NCI-H2227 (cell line): ENCODE results near the gene PAF1.
"Not testable (repeated sequence)": the region's sequence is repeated elsewhere in the genome, so short reads cannot be mapped to it uniquely, and the experiment has no call there.

ENCODE experiments used
- DNase-seq: peaks from one replicate; lab custom pipeline; 2025; ENCODE audit not compliant: unreplicated experiment; lab: John Stamatoyannopoulos, UW

PAF1 gene

DNA sequence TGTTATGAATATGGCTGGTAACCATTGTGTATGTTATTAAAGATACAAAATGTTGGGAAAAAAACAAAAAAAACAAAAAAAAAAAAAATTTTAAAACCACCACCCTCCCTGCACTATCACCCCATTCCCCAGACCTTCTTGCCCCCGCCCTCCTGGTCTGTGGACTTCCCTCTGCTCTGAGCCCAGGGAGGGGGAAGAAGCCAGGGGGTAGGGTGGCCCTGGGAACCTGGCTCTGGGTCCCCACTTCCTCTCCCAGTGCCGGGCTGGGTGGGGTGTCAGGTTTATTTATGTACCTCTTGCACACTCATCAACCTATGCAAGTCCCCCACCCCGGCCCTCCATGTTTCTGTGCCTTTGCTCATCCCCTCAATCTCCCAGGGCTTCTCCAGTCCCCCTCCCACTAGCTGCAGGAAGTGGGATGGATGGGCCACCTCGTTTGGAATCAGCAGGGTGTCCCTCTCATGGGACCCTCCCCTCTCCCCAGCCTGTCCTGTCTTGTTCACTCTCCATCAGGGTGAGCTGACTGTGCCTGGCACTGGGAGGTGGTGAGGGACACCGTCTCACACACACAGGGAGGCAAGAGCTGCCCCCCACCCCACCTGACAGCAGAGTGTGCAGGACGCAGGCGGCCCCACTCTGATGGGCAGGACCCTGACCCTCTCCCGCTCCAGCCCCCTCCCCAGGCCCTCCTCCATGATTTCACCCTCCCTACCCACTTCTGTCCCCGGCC lies 5.9 kb downstream of the PAF1 start:
- no peak for DNase-seq

- DNase-seq: no peak
Observed at GRCh38 chr19:39382991-39383828, 7.7 kb downstream of the PAF1 start.

GRCh38 chr19:39381910-39382611 lies 8.8 kb downstream of the PAF1 start:
- no peak for DNase-seq

GRCh38 chr19:39380521-39381502 lies 10.1 kb downstream of the PAF1 start:
- DNase-seq: no peak

- DNase-seq: no peak
Observed at GRCh38 chr19:39379865-39380396, 11.0 kb downstream of the PAF1 start.

DNA sequence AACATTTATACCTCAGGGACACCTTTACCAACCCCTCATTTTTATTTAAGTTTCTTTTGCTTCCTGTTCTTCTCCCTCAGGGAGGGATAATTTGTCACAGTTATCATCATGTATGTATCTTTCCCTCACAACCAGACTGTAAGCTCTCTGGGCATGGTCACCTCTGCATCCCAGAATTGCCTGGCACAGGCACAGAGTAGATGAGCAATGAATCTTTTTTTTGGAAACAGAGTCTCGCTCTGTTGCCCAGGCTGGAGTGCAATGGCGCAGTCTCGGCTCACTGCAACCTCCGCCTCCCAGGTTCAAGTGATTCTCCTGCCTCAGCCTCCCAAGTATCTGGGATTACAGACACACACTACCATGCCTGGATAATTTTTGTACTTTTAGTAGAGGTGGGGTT lies 11.5 kb downstream of the PAF1 start:
- DNase-seq: not testable (repeated sequence)

GRCh38 chr19:39377373-39378362 lies 13.2 kb downstream of the PAF1 start:
- DNase-seq: no peak

DNA sequence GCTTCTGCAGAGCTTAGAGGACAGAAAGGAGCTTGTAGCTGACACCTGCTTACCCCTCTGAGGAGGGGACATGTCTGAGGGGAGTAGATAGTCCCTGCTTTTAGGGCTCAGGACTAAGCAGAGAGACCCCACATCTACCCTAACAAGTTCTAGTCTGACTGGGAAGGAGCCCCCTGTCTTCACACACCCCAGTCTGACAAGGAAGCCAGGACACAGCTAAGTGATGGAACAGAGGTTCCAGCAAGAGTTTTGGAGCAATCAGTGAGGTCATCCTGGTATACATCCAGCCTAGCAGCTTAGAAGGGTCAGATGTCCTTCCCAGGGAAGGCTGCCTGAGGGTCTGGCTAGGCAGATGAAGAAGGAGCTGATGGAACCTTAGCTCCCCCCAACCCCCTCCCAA lies 15.0 kb downstream of the PAF1 start:
- DNase-seq: no peak

GRCh38 chr19:39372941-39373340 lies 18.0 kb downstream of the PAF1 start:
- no peak for DNase-seq

- no peak for DNase-seq
Observed at GRCh38 chr19:39372047-39372802, 18.7 kb downstream of the PAF1 start.

DNA sequence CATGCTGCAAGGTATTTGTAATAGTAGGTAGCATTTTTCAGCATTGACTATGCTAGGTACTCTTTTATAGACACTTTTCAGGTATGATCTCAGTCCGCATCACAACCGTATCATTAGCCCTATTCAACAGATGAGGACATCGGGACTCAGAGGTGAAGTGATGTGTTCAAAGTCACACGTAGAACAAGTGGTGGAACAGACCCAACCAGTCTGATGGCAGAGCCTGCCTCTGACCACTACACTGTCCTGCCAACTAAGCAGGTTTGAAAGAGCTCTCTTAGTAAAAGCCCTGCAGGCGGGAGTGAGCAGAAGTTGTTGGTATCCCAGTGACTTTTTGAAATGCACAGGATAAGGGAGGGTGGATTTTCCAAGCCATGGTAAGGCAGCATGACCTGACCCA lies 20.2 kb downstream of the PAF1 start:
- DNase-seq: no peak

DNA sequence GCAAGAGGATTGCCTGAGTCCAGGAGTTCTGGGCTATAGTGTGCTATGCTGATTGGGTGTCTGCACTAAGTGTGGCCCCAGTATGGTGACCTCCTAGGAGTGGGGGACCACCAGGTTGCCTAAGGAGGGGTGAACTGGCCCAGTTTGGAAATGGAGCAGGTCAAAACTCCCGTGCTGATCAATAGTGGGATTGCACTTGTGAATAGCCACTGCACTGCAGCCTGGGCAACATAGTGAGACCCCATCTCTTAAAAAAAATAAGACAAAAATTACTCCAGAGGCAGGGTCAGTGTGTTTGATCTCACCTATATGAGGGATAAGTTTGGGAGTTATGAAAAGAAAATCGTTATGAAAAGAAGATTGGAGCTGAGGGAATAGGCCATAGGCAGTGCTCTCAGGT lies 21.7 kb downstream of the PAF1 start:
- DNase-seq: no peak

GRCh38 chr19:39365531-39365930 lies 25.4 kb downstream of the PAF1 start:
- no peak for DNase-seq

DNA sequence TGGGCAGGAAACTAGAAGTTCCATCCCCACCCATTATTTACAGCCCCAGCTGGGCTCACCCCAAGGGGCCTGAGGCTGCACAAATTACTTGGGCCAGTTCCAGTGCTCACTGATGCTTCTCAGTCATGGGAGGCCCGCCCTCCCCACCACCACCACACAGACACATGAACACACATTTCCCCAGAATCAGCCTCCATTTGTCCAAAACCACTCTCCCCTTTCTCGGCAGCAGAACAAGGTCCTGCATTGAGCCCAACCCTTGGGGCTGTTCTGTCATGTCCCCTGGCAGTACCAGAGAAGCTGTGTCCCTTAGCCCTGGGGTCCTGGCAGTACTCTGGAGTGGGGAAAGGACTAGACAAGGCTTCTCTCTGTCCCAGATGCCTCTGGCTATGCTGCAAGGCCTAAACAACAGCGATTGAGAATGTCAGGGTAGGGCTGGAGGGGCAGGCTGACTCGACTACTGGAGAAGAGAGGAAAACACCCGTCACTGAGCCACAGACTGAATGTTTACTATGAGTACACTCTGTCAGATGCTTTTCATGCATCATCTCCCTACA lies 26.9 kb downstream of the PAF1 start:
- DNase-seq: no peak

DNA sequence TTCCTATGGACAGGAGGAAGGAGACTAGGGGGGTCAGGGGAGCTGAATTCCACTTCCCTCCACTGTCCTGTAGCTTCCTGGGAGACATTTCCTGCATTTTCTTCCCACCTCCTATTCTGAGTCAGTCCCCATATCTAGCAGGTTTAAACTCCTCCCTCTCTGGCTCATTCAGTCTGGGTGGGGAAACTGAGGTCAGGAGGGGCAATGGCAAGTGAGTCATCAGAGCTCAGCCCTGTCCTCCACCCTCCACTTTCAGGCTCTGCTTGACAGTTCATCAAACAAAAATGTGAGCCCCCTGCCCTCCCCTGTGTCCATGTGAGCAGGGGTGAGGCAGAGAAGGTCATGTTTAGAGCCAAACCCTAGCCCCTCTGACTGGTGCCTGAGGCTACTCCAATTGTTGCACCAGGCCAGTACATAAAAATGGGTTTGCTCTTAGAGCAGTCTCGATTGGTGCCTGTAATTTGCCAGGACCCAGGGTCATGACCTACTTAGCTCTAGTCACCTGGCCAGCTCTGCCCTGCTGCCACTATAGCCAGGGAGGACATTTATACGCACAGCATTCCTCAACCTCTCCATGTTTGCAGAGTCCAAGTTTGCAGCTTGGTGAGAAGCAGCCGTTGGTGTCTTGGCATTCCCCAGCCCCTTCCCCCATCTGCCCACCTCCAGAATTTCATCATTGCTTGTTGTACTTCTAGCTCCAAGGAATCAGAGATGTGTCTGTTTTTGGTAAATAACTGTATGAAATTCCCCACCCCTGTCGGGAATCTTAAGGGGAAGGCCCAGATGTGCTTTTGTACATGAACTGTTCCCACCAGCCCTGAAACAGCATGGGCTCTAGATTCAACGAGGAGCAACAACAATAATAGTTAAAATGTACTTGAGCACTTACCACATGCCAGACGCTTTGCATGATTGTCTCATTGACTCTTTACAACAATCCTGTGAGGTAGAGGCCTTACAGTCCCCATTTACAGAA lies 27.9 kb downstream of the PAF1 start:
- DNase-seq: no peak

GRCh38 chr19:39360599-39360998 lies 30.3 kb downstream of the PAF1 start:
- DNase-seq: no peak

GRCh38 chr19:39359026-39359425 lies 31.9 kb downstream of the PAF1 start:
- no peak for DNase-seq
